ENCODE measurements around the gene WDFY3.

WDFY3 gene

GRCh38 chr4:84927428-84927827 is 39.1 kb downstream of the WDFY3 start:
- no peak overlapping the region for H3K4me3 ChIP-seq (ENCODE audit: low read length)
- H3K27me3 ChIP-seq (ENCODE audit: insufficient read depth, low read length), result no peaks in the 10 kb centered on the region
- no peak overlapping the region for H3K27ac ChIP-seq (ENCODE audit: low read depth, low read length)
- H3K36me3 ChIP-seq (ENCODE audit: insufficient read depth, low read length), result peaks cover 22% of the 10 kb centered on the region
- no peak overlapping the region for H3K9ac ChIP-seq (ENCODE audit: low read depth, low read length)
- H3K4me1 ChIP-seq (ENCODE audit: insufficient read depth, low read length), result peaks cover 33% of the 10 kb centered on the region
- 75% methylated on average over 2 of the region's 2 CpGs for WGBS
- H3K9me3 ChIP-seq (ENCODE audit: insufficient read depth, low read depth, low read length), result 0 out of 2 replicates have a peak, but pooled peaks cover 4% of the 10 kb centered on the region

- no CpG with 5 or more reads among the region's 1 CpG for WGBS
- no peak overlapping the region for H3K9ac ChIP-seq (ENCODE audit: low read depth, low read length)
- H3K27me3 ChIP-seq (ENCODE audit: insufficient read depth, low read length), result no peaks in the 10 kb centered on the region
- no peak overlapping the region for H3K4me3 ChIP-seq (ENCODE audit: low read length)
- 0 out of 2 replicates have a peak, but pooled peaks cover 4% of the 10 kb centered on the region for H3K9me3 ChIP-seq (ENCODE audit: insufficient read depth, low read depth, low read length)
- H3K27ac ChIP-seq (ENCODE audit: low read depth, low read length), result no peak overlapping the region
- H3K4me1 ChIP-seq (ENCODE audit: insufficient read depth, low read length), result peaks cover 21% of the 10 kb centered on the region
- H3K36me3 ChIP-seq (ENCODE audit: insufficient read depth, low read length), result peaks cover 17% of the 10 kb centered on the region
These were observed 40.9 kb downstream of the WDFY3 start for GRCh38 chr4:84925558-84925957.

- H3K27me3 ChIP-seq (ENCODE audit: insufficient read depth, low read length), result no peaks in the 10 kb centered on the region
- 96% methylated on average over 1 of the region's 1 CpG for WGBS
- peaks cover 21% of the 10 kb centered on the region for H3K4me1 ChIP-seq (ENCODE audit: insufficient read depth, low read length)
- peaks cover 21% of the 10 kb centered on the region for H3K36me3 ChIP-seq (ENCODE audit: insufficient read depth, low read length)
- H3K9me3 ChIP-seq (ENCODE audit: insufficient read depth, low read depth, low read length), result 0 out of 2 replicates have a peak, but pooled peaks cover 4% of the 10 kb centered on the region
- no peak overlapping the region for H3K4me3 ChIP-seq (ENCODE audit: low read length)
- no peak overlapping the region for H3K27ac ChIP-seq (ENCODE audit: low read depth, low read length)
- H3K9ac ChIP-seq (ENCODE audit: low read depth, low read length), result no peak overlapping the region
These were observed 42.1 kb downstream of the WDFY3 start for GRCh38 chr4:84924434-84924833.

- peaks cover 4% of the 10 kb centered on the region for H3K36me3 ChIP-seq (ENCODE audit: insufficient read depth, low read length)
- peaks cover 31% of the 10 kb centered on the region for H3K4me1 ChIP-seq (ENCODE audit: insufficient read depth, low read length)
- no peaks in the 10 kb centered on the region for H3K9me3 ChIP-seq (ENCODE audit: insufficient read depth, low read depth, low read length)
- no peak overlapping the region for H3K27ac ChIP-seq (ENCODE audit: low read depth, low read length)
- no peak overlapping the region for H3K4me3 ChIP-seq (ENCODE audit: low read length)
- H3K9ac ChIP-seq (ENCODE audit: low read depth, low read length), result no peak overlapping the region
- 96% methylated on average over 3 of the region's 3 CpGs for WGBS
- H3K27me3 ChIP-seq (ENCODE audit: insufficient read depth, low read length), result no peaks in the 10 kb centered on the region
These were observed 45.9 kb downstream of the WDFY3 start for GRCh38 chr4:84920617-84921016.

- Histone ChIP-seq H3K4me3 (ENCODE audit: low read length) (no peak overlapping the region), H3K36me3 (ENCODE audit: insufficient read depth, low read length) (peaks cover 10% of the 10 kb centered on the region), H3K27ac (ENCODE audit: low read depth, low read length) (no peak overlapping the region), H3K9me3 (ENCODE audit: insufficient read depth, low read depth, low read length) (no peaks in the 10 kb centered on the region), H3K9ac (ENCODE audit: low read depth, low read length) (no peak overlapping the region), H3K4me1 (ENCODE audit: insufficient read depth, low read length) (peaks cover 19% of the 10 kb centered on the region), H3K27me3 (ENCODE audit: insufficient read depth, low read length) (no peaks in the 10 kb centered on the region)
- WGBS, result over 99% methylated on average over 3 of the region's 3 CpGs
These were observed 48.5 kb downstream of the WDFY3 start for GRCh38 chr4:84917869-84918600.

- Histone ChIP-seq H3K9ac (ENCODE audit: low read depth, low read length) (no peak overlapping the region), H3K27ac (ENCODE audit: low read depth, low read length) (no peak overlapping the region), H3K27me3 (ENCODE audit: insufficient read depth, low read length) (no peaks in the 10 kb centered on the region), H3K36me3 (ENCODE audit: insufficient read depth, low read length) (peaks cover 11% of the 10 kb centered on the region), H3K9me3 (ENCODE audit: insufficient read depth, low read depth, low read length) (no peaks in the 10 kb centered on the region), H3K4me1 (ENCODE audit: insufficient read depth, low read length) (peaks cover 18% of the 10 kb centered on the region), H3K4me3 (ENCODE audit: low read length) (no peak overlapping the region)
- 94% methylated on average over 4 of the region's 6 CpGs for WGBS
These were observed 49.2 kb downstream of the WDFY3 start for GRCh38 chr4:84917086-84917821.

GRCh38 chr4:84916227-84916626 is 50.3 kb downstream of the WDFY3 start:
- H3K4me3 ChIP-seq (ENCODE audit: low read length), result no peak overlapping the region
- H3K9me3 ChIP-seq (ENCODE audit: insufficient read depth, low read depth, low read length), result no peaks in the 10 kb centered on the region
- H3K4me1 ChIP-seq (ENCODE audit: insufficient read depth, low read length), result peaks cover 18% of the 10 kb centered on the region
- H3K9ac ChIP-seq (ENCODE audit: low read depth, low read length), result no peak overlapping the region
- no peaks in the 10 kb centered on the region for H3K27me3 ChIP-seq (ENCODE audit: insufficient read depth, low read length)
- 60% methylated on average over 1 of the region's 1 CpG for WGBS
- no peak overlapping the region for H3K27ac ChIP-seq (ENCODE audit: low read depth, low read length)
- H3K36me3 ChIP-seq (ENCODE audit: insufficient read depth, low read length), result peaks cover 17% of the 10 kb centered on the region

GRCh38 chr4:84915396-84915780 is 51.1 kb downstream of the WDFY3 start:
- Histone ChIP-seq H3K4me3 (ENCODE audit: low read length) (no peak overlapping the region), H3K4me1 (ENCODE audit: insufficient read depth, low read length) (peaks cover 18% of the 10 kb centered on the region), H3K27ac (ENCODE audit: low read depth, low read length) (no peak overlapping the region), H3K27me3 (ENCODE audit: insufficient read depth, low read length) (no peaks in the 10 kb centered on the region), H3K9ac (ENCODE audit: low read depth, low read length) (no peak overlapping the region), H3K9me3 (ENCODE audit: insufficient read depth, low read depth, low read length) (no peaks in the 10 kb centered on the region), H3K36me3 (ENCODE audit: insufficient read depth, low read length) (peaks cover 17% of the 10 kb centered on the region)

- Histone ChIP-seq H3K4me3 (ENCODE audit: low read length) (no peak overlapping the region), H3K4me1 (ENCODE audit: insufficient read depth, low read length) (peaks cover 18% of the 10 kb centered on the region), H3K9ac (ENCODE audit: low read depth, low read length) (no peak overlapping the region), H3K27me3 (ENCODE audit: insufficient read depth, low read length) (no peaks in the 10 kb centered on the region), H3K36me3 (ENCODE audit: insufficient read depth, low read length) (peaks cover 17% of the 10 kb centered on the region), H3K9me3 (ENCODE audit: insufficient read depth, low read depth, low read length) (no peaks in the 10 kb centered on the region), H3K27ac (ENCODE audit: low read depth, low read length) (no peak overlapping the region)
- 83% methylated on average over 1 of the region's 2 CpGs for WGBS
These were observed 51.6 kb downstream of the WDFY3 start for GRCh38 chr4:84914686-84915395.

GRCh38 chr4:84913176-84913575 is 53.3 kb downstream of the WDFY3 start:
- H3K27me3 ChIP-seq (ENCODE audit: insufficient read depth, low read length), result no peaks in the 10 kb centered on the region
- H3K4me1 ChIP-seq (ENCODE audit: insufficient read depth, low read length), result peaks cover 23% of the 10 kb centered on the region
- 93% methylated on average over 3 of the region's 3 CpGs for WGBS
- peaks cover 13% of the 10 kb centered on the region; the same call in 1 of the 2 replicates for H3K36me3 ChIP-seq (ENCODE audit: insufficient read depth, low read length)
- no peak overlapping the region for H3K4me3 ChIP-seq (ENCODE audit: low read length)
- no peaks in the 10 kb centered on the region for H3K9me3 ChIP-seq (ENCODE audit: insufficient read depth, low read depth, low read length)
- no peak overlapping the region for H3K9ac ChIP-seq (ENCODE audit: low read depth, low read length)
- H3K27ac ChIP-seq (ENCODE audit: low read depth, low read length), result no peak overlapping the region

- Histone ChIP-seq H3K9me3 (ENCODE audit: insufficient read depth, low read depth, low read length) (no peaks in the 10 kb centered on the region), H3K4me3 (ENCODE audit: low read length) (no peak overlapping the region), H3K36me3 (ENCODE audit: insufficient read depth, low read length) (peaks cover 13% of the 10 kb centered on the region; the same call in 1 of the 2 replicates), H3K4me1 (ENCODE audit: insufficient read depth, low read length) (peaks cover 28% of the 10 kb centered on the region), H3K9ac (ENCODE audit: low read depth, low read length) (no peak overlapping the region), H3K27me3 (ENCODE audit: insufficient read depth, low read length) (no peaks in the 10 kb centered on the region), H3K27ac (ENCODE audit: low read depth, low read length) (no peak overlapping the region)
- WGBS, result 94% methylated on average over 2 of the region's 2 CpGs
These were observed 53.7 kb downstream of the WDFY3 start for GRCh38 chr4:84912741-84913140.
